ENCODE data around the gene NR6A1. TPM values are rescaled to one million over a fixed set of nuclear protein-coding genes. Genes with fewer than 3 reads are reported as not detected.
"Not testable (repeated sequence)": the region's sequence is repeated elsewhere in the genome, so short reads cannot be mapped to it uniquely, and the experiment has no call there.

NR6A1 gene
- total and polyA plus RNA-seq, 2 of the 8 experiments (the other 6 are each of a cell fraction or from before 2014, with no cell fraction given), result 93.2 to 237 TPM

DNA sequence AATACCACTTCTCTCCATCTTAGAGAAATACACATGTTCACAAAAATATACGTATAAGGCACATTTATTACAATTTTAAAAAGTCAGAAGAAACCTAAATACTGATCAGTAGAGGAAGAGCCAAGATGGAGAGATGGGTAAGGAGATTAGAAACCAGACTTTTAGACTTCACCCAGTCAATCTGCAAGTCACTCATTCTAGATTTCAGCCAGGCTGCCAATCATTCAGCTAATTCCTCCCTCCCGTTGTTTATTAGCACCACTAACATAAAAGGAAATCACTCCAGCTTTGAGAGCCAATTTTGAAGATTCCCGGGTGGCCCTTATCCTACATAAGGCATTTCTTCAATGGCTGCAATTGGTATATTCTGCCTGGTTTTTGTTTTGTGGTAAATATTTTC, 154.2 kb downstream of the NR6A1 start (continued):
- TF ChIP-seq JUN (IDR thresholded peaks at IDR 0.05; ENCODE audit: low read depth, low read length), result no peak
- TF ChIP-seq SP4 (IDR thresholded peaks at IDR 0.05; ENCODE audit: low read length), result no peak

DNA sequence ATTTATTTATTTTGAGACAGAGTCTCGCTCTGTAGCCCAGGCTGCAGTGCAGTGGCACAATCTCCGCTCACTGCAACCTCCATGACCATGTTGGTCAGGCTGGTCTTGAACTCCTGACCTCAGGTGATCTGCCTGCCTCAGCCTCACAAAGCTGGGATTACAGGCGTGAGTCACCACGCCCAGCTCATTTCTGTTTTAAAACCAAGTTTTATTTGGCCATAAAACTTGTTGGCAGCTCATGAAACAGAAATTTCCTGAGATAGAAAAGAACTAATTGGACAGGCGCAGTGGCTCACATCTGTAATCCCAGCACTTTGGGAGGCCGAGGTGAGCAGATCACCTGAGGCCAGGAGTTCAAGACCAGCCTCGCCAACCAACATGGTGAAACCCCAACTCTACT, 155.3 kb downstream of the NR6A1 start:
- H4K5ac ChIP-seq (ENCODE audit: insufficient read length, low read depth, low read length); H3K9me3 ChIP-seq (ENCODE audit: insufficient read depth in 2 of 2, low read depth in 1 of 2, low read length in 1 of 2); H3K27me3 ChIP-seq (replicated peaks in 1 of 4; ENCODE audit: control insufficient read depth in 3 of 4, extremely low read depth in 1 of 4, insufficient read depth in 3 of 4, low read length in 3 of 4); FAIRE-seq; H3K36me3 ChIP-seq (ENCODE audit: control insufficient read depth in 2 of 4, insufficient read depth in 4 of 4, low read length in 3 of 4); H2BK120ac ChIP-seq (replicated peaks; ENCODE audit: low read depth, low read length); H2AK5ac ChIP-seq (ENCODE audit: low read depth, low read length); H3K27ac ChIP-seq (ENCODE audit: low read depth, low read length); H3K4ac ChIP-seq (replicated peaks; ENCODE audit: insufficient read length, low read depth, low read length); H3K23ac ChIP-seq (ENCODE audit: insufficient read length); H3K4me2 ChIP-seq (ENCODE audit: insufficient read depth in 1 of 2, low read depth in 2 of 2, low read length in 2 of 2); DNase-seq (ENCODE audit: low read depth in 1 of 2, low spot score in 2 of 2); H2BK15ac ChIP-seq (ENCODE audit: low read length); H3K14ac ChIP-seq (ENCODE audit: insufficient read length); H2AFZ ChIP-seq (ENCODE audit: low read length); H2BK12ac ChIP-seq (ENCODE audit: low read depth, low read length); H3K79me1 ChIP-seq (ENCODE audit: low read depth, low read length); H3K56ac ChIP-seq (replicated peaks; ENCODE audit: insufficient read length, low read depth, low read length); H3K23me2 ChIP-seq (ENCODE audit: low read depth, low read length); H4K8ac ChIP-seq (ENCODE audit: extremely low read depth, insufficient read depth, low read length); H4K20me1 ChIP-seq (replicated peaks in 1 of 2; ENCODE audit: control insufficient read depth in 1 of 2, insufficient read depth in 2 of 2, low read length in 2 of 2); H3K4me3 ChIP-seq (ENCODE audit: extremely low read depth in 1 of 4, insufficient read depth in 2 of 4, low read depth in 3 of 4, low read length in 4 of 4); H4K91ac ChIP-seq (replicated peaks; ENCODE audit: insufficient read length, low read length); H2BK5ac ChIP-seq (ENCODE audit: low read depth, low read length); H2BK20ac ChIP-seq (ENCODE audit: low read length); H3K18ac ChIP-seq (ENCODE audit: extremely low read depth, low read length); H3K9ac ChIP-seq (replicated peaks in 1 of 4; ENCODE audit: extremely low read depth in 1 of 4, low read depth in 3 of 4, low read length in 3 of 4): not testable (repeated sequence)
- peaks cover 5 to 21% (median 8%) of the 10 kb centered on the region in 4 experiments; a peak in 4 of 7 replicates for H3K4me1 ChIP-seq (replicated peaks in 1 of 4; ENCODE audit: control insufficient read depth in 3 of 4, insufficient read depth in 4 of 4, low read length in 3 of 4)
- peaks cover 4 to 69% of the 10 kb centered on the region in 2 experiments; a peak in 2 of 4 replicates for H3K79me2 ChIP-seq (ENCODE audit: control insufficient read depth in 1 of 2, insufficient read depth in 2 of 2, low read length in 2 of 2)
- ChIA-PET POLR2A (ENCODE audit: partially characterized antibody) (interaction anchor here (0.9 to 1.1 kb wide), 2 partner anchors 20 to 21 kb away, joined by 3 read pairs; no protein-coding TSS in a partner anchor), CTCF (ENCODE audit: partially characterized antibody) (interaction anchor here (0.7 to 9.3 kb wide), 17 partner anchors 9 to 237 kb away, joined by 3 to 112 read pairs (median 6); partner anchors contain the start of gene WDR38)
- WGBS, 2 experiments (ENCODE audit: extremely low coverage in 1 of 2, insufficient coverage in 1 of 2, insufficient read length in 1 of 2, insufficient replicate concordance in 2 of 2, low coverage in 1 of 2, low lambda C conversion rate in 2 of 2, missing lambda C conversion rate in 1 of 2), result 93% methylated on average over 7 of the region's 7 CpGs; no CpG with 5 or more reads in 1 of the 2 experiments

Measured in H1 (cell line).